ENCODE measurements around the gene ZDHHC18.
"Not testable (repeated sequence)": the region's sequence is repeated elsewhere in the genome, so short reads cannot be mapped to it uniquely, and the experiment has no call there.

Gene ZDHHC18

GRCh38 chr1:26831546-26832248, 5.2 kb downstream of the ZDHHC18 start:
- no peak for DNase-seq (ENCODE audit: insufficient read length, low spot score)
- no peak for FAIRE-seq

GRCh38 chr1:26832249-26832960, 5.9 kb downstream of the ZDHHC18 start:
- no peak for FAIRE-seq
- DNase-seq (ENCODE audit: insufficient read length, low spot score), result no peak

- FAIRE-seq, result no peak
- DNase-seq (ENCODE audit: insufficient read length, low spot score), result no peak
Measured at GRCh38 chr1:26833432-26834405, 7.2 kb downstream of the ZDHHC18 start.

GRCh38 chr1:26837665-26838064, 11.2 kb downstream of the ZDHHC18 start:
- DNase-seq (ENCODE audit: insufficient read length, low spot score); FAIRE-seq: not testable (repeated sequence)

- FAIRE-seq (no peak), DNase-seq (ENCODE audit: insufficient read length, low spot score) (no peak)
Measured at GRCh38 chr1:26838474-26839338, 12.2 kb downstream of the ZDHHC18 start.

- DNase-seq (ENCODE audit: insufficient read length, low spot score) (no peak), FAIRE-seq (no peak)
Measured at GRCh38 chr1:26839339-26839722, 12.8 kb downstream of the ZDHHC18 start.

- DNase-seq (ENCODE audit: insufficient read length, low spot score), result no peak
- FAIRE-seq, result no peak
Measured at GRCh38 chr1:26839779-26840178, 13.3 kb downstream of the ZDHHC18 start.

- DNase-seq (ENCODE audit: insufficient read length, low spot score) (no peak), FAIRE-seq (no peak)
Measured at GRCh38 chr1:26844424-26845196, 18.1 kb downstream of the ZDHHC18 start.

GRCh38 chr1:26847826-26848225, 21.3 kb downstream of the ZDHHC18 start:
- not testable (repeated sequence) for FAIRE-seq; DNase-seq (ENCODE audit: insufficient read length, low spot score)

GRCh38 chr1:26848499-26848898, 22.0 kb downstream of the ZDHHC18 start:
- no peak for FAIRE-seq
- DNase-seq (ENCODE audit: insufficient read length, low spot score), result no peak

- no peak for FAIRE-seq
- no peak for DNase-seq (ENCODE audit: insufficient read length, low spot score)
Measured at GRCh38 chr1:26848941-26849774, 22.7 kb downstream of the ZDHHC18 start.

- no peak for FAIRE-seq
Measured at GRCh38 chr1:26851106-26851684, 24.7 kb downstream of the ZDHHC18 start.

GRCh38 chr1:26852701-26853100, 26.2 kb downstream of the ZDHHC18 start:
- FAIRE-seq, result no peak
- no peak for DNase-seq (ENCODE audit: insufficient read length, low spot score)

More at GRCh38 chr1:26851106-26851684, 24.7 kb downstream of the ZDHHC18 start:
- no peak for DNase-seq (ENCODE audit: insufficient read length, low spot score)

- DNase-seq (ENCODE audit: insufficient read length, low spot score) (peak; percentile 75), FAIRE-seq (peak; percentile 76)
Measured at GRCh38 chr1:26853156-26853555, 26.7 kb downstream of the ZDHHC18 start.

GRCh38 chr1:26853600-26853999, 27.1 kb downstream of the ZDHHC18 start:
- FAIRE-seq, result no peak
- no peak for DNase-seq (ENCODE audit: insufficient read length, low spot score)

- FAIRE-seq (no peak), DNase-seq (ENCODE audit: insufficient read length, low spot score) (no peak)
Measured at GRCh38 chr1:26854906-26855305, 28.4 kb downstream of the ZDHHC18 start.

GRCh38 chr1:26855636-26856035, 29.1 kb downstream of the ZDHHC18 start:
- no peak for DNase-seq (ENCODE audit: insufficient read length, low spot score)
- no peak for FAIRE-seq

GRCh38 chr1:26856181-26856580, 29.7 kb downstream of the ZDHHC18 start:
- DNase-seq (ENCODE audit: insufficient read length, low spot score), result no peak
- no peak for FAIRE-seq

Data from HTR-8/SVneo (cell line).